A375 (cell line): ENCODE measurements around the gene SYT15B. TPM values are rescaled to one million over a fixed set of nuclear protein-coding genes. Genes with fewer than 3 reads are reported as not detected.

ENCODE experiments used
- total RNA-seq: library from RNA; depleted of rRNA; stranded (reverse); fragments of >200 nt; shearing (Covaris generic); gene quantifications from 2 replicates; pipeline ENCODE4 v1.2.3, GENCODE V29; 2014; rRNA removed

The SYT15B gene
- 0.04 and 0.24 TPM in 2 replicates for total RNA-seq

DNA sequence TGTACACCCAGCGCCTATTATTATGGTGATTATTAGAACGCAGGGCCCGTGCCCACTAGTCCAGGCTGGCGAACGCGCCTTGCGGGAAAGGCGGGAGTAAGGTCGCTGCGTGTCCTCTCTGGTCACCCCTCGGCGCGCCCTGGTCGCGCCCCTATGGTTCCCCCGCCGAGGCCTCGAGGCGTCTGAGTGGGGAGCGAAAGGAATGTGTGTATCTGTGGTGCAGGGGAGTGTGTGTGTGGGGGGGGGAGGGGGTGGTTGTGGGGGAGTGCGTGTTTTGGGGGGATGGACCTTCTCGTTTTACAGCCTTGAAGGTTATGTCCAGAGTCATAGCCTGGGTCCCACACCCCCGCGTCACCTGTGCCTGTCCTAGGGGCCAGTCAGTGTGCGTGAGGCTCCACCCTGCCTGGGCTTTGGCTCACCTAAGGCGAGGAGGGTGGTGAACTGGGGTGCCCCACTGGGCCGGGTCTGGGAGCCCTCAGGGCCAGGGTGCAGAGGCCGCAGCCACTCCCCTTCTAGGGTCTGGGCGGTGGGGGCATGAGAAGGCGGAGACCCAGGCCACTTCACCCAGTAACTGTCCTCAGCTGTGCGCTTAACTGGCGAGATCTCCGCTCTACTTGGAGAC, at the start of gene SYT15B:
SYT15B (minus strand) TSS at position 39 of the 622 bp plus-strand sequence. CDS start 952 bp downstream, outside the sequence.

Other genes with a start within 250 kb of the SYT15B start
- 4.3 and 4.6 TPM in 2 replicates for gene AGAP9, start 240.0 kb downstream of the SYT15B start, total RNA-seq
- gene NPY4R2, start 155.1 kb upstream of the SYT15B start, total RNA-seq: 0.29 TPM in 1 of 2 replicates, not detected in the other
- gene FAM25C, start 236.2 kb upstream of the SYT15B start, total RNA-seq: 2.2 TPM in 1 of 2 replicates, not detected in the other